GM19193 (cell line): Measurements from ENCODE around the gene MDC1.
A peak's percentile ranks its signal among the peaks of the same experiment; 100 is the strongest.

Experiments used
- POLR2A ChIP-seq: IDR thresholded peaks from 4 replicates; pipeline ENCODE4 v1.6.1; 2011; ENCODE audit not compliant: insufficient read depth, insufficient read length; ENCODE audit errors: extremely low read depth

MDC1 gene

DNA sequence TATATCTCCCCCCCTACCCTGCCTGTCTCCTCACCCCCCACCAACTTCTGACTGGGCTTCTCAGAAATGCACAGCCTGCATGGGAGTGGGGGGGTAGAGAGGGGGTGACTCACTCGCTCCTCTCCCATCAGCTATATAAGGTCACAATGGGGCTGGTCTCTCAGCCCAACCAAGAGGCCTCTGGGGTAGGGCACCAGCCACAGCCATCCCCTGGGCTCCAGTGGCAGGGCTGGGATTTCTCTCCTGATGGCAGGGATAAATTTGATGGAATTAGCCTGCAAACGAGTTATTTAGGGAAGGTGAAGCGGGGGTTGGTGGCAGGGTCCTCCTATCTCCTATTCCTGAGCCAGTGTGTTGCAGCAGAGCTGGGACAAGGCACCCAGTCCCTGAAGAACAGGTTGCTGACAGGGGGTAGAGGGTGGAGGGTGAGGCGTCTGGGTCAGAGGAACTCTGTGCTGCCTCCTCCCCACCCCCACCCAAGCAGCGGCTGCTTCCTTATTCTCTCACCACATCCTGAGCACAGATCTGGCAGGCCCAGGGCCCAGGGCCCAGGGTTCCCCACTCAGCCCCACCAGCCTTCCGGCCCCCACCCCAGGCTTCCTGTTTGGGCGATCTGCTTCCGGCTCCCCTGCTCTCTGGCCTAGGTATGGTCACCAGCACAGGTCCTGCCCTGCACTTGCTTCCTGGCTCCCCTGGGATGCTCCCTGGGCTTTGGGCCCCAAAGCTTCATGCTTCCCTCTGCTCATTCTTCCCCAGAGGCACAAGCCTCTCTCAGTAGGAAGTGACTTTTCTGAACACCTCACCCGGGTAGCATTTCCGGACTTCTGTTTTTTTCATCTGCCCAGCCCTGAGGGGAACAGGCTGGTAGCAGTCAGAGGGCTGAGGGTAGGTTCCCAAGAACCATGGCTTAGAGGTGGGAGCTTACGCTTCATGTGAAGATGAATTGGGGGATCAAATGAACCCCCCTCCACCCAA lies 34.7 kb downstream of the MDC1 start:
- TF ChIP-seq POLR2A = peak; percentile 82

DNA sequence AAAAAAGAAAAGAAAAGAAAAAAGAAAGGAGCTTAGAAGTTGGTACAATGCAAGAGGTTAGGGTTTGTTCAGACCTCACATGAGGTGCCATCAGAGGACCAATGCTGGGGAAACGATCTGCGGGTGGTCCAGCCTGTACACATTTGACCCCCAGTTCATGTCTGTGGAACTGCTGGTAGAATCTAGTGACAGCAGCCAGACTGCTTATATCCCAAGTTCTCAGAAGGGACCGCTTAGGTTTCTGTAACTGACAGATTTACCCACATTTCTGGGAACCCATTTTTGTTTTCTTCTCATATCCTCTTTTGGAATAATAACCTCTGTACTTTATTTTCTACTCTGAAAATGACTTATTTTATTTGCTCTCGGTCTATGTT lies 35.3 kb downstream of the MDC1 start:
- no peak for TF ChIP-seq POLR2A

DNA sequence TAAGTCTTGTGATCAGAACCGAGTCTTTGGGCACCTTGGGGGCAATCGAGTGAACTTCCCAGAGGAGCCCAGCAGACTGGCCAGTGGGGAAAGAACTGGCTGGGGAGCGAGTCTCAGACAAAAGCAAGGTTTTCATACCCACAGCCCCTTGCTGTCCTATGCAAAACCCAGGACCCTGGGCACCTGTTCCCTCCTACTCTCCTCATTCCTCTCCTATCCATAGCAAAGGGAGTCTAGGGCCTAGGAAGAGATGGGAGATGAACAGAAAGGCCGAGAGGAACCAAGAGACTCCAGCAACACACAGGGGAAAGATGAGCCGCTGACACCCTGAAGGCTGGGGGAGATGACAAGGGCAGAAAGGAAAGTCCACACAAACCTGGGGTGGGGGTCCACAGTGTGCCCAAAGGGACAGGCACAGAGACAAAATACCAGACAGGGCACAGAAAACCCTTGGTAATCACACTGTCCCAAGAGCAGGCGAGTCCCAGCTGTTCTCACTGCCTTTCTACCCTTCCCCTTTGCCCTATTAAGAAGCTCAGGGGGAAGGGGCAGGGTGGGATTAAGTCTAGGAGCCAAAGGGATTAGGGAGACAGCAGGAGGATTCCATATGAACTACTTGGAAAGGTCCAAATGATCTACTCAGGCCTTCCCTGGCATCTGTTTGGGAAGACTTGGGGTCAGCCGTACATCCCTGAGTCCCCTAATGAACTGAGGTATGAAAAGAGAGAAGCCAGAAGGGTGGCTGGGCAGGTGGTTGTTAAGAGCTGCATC lies 37.1 kb downstream of the MDC1 start:
- no peak for TF ChIP-seq POLR2A

DNA sequence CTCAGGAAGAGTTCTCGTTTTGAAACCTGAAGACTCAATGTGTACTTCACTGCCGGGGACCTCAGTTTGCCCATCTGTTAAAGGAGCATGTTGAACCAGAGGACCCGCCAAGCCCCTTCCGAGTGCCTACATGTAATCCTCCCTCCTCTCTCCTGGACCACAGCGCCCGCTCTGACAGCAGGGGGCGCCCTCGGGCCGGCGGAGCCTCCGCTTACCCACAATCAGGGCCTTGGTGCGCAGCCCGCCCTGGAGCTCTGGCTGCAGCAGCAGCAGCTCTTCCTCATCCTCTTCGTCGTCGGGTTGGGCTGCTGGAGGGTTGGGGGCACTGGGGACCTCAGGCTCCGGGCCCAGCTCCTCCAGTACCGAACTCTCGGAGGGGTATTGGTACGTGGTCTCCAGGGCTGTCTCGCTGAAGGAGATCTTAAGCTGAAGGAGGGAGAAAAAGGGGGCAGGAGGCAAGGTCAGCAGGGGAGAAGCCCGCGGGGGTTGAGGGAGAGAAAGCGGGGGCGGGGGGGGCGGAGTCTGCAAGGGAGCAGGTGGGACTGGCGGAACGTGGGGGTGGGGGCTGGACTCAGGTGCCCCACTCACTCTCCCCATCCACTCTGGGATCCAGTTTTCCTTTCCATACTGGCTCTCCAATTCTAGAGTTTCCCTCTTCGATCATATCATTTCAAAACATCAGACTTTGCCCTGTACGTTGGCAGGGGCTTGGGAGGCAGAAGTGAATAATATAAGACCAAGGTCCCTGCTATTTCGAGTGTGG lies 37.9 kb downstream of the MDC1 start:
- TF ChIP-seq POLR2A = peak; percentile 28

DNA sequence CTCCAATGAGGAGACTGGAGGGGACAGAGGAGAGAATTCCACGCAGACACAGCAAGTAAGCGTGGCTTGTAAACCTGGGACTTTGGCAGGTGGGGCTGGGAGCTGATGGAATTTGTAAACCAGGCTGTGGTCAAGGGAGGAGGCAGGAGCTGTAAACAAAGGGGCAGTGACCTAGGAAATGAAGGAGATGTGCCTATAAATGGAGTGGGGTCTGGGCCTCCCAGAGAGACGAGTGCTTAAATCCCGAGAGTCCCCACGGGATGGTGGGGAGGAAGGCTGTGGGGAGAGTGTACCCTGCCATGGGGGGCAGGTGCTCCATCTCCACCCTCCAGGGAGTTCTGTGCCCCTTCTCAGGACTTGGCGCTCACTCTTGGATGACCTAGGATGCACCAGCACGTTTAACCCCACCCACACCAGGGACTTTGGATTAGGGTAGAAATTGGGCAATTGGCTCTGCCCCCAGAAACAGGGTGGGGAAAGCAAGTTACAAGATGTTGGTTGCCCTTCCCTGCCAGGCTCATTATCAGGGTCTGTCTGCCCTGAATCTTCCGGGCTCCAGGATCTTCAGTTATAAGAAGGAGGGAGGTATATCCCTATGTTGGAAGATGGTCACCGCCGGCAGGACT lies 40.3 kb downstream of the MDC1 start:
- TF ChIP-seq POLR2A = no peak

DNA sequence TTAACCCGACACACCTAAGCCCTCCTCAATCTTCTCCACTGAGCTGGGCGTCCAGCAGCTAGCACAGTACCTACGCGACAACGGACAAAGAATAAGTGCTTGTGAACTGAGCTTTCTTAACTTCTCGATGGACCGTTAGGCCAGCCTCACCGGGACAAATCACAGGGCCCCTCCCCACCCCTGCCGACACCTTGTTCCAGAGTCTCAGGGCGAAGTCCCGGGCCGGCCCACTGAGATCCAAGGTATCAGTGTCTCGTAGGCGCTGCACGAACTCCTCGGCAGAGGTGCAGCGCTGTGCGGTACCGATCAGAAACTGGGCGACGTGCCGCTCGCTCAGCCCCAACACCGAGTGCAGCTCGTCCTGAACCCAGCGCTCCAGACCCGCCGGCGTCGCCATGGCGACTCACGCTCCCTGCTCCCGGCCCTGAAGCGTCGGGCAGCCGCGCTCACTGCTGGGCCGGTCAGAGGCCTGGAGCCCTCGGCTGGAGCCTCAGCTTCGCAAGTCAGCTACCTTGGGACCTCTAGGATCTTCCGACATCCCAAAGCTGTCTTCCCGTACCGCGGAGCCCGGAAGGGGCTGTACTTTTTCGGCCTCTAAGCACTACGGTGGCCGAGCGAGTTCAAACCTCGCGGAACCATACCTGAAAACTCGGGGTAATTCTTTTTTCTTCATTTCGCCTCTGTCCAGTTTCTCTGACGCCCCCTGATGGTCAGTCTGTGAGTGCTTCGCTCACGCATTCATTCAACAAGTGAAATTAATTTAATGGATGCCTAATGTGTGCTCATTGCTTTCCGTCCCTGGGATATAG lies 44.4 kb downstream of the MDC1 start, which contains the start of gene DHX16:
DHX16 (minus strand) TSS at position 562 of the 809 bp plus-strand sequence; CDS start at position 397, 165 bp downstream.
- TF ChIP-seq POLR2A = peak; percentile 85

DNA sequence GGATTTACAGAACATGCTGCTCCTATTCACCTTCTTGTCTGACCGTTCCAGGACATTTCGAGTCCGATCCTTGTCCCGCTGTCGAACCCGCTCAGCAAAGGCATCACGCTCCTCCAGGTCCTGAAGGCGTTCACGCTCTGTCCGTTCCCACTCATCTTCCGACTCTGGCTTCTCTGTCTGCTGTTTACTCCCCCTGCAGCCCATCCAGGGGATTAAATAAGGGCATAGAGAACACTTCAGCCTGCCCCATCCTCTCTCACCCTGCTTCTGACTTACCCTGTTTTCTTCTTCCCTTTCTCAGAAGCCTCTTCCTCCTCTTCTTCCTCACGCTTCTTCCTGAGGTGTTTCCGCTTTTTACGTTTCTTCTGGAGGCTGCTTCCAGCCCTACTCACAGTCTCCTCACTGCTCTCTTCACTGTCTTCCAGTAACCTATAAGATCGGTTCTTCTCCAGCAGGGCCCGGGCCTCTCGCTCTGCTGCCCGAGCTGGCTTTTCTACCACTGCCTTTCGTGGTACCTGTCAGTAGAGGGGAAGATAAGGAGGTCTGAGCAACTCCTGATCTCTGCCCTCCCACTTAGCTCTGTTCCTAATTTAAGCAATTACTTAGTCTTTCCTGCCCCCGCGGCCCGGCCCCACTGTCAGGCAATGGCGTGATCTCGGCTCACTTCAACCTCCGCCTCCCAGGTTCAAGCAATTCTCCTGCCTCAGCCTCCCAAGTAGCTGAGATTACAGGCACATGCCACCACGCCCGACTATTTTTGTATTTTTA lies 46.1 kb downstream of the MDC1 start:
- no peak for TF ChIP-seq POLR2A

DNA sequence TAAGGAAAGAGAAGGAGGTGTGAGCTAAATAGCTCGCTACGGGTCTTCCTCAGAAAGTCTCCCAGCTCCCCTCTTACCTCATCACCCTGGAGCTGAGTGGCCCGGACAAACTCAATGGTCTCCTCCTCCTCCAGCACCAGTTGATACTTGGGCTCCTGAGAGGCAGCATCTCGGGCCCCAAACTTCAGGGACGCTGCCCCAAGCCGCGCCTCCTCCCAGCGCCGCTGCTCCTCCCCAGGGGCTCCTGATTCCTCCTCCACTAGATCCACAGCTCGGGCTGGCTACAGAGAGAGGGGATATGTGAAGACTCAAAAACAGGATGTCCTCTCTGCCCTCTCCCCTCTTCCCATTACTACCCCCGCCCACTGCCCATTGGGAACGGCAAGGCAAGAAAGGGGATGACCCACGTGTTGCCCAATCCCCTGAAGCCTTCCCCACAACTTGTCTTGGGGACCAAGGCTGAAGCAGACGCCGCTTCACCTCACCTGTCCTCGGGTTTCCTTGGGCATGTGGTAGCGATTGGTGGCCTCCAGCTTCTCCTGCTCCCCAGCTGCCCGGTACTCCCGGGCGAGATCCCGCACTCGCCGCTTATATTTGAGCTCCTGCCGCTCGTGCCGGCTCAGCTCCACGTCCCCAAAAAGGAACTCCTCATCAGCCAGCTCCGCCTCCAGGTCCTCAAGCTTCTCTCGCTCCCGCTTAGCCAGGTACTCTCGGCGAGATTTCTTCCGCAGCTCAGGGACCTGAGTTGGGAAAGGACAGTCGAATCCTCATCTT lies 51.9 kb downstream of the MDC1 start:
- TF ChIP-seq POLR2A = no peak

DNA sequence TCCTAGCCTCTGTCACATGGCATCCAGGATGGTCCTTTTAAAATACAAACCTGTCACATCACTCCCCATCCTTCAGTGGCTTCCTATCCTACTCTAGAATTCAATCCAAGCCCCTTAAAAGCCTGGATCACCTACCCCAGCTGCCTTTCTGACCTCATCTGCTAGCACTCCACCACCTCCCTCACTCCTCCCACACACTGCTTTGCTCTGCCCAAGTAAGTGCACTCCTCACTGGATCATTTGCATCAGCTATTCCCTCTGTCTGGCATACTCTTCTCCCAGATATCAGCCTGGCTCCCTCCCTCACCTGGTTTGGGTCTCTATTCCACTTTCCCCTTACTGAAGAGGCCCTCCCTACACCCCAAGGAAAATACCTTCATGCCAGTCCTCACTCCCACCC lies 59.6 kb downstream of the MDC1 start:
- no peak for TF ChIP-seq POLR2A

DNA sequence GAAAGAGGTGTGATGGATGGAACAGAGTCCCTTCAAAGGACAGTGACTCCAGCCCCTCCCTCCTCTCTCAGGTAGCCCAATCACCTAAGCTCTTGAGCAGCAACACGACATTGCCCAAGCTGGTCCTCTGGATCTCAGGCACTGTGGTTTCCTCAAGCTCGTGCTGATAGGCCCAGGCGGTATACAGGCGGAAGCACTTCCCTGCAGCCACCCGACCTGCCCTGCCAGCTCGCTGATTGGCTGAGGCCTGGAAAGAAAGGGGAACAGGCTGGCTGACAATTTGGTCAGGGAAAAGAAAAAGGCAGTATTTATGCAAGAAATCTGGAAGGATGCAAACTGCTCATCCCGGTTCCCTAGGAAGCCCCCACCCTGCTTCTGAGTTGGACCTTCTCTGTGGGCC lies 60.6 kb downstream of the MDC1 start:
- TF ChIP-seq POLR2A = no peak

DNA sequence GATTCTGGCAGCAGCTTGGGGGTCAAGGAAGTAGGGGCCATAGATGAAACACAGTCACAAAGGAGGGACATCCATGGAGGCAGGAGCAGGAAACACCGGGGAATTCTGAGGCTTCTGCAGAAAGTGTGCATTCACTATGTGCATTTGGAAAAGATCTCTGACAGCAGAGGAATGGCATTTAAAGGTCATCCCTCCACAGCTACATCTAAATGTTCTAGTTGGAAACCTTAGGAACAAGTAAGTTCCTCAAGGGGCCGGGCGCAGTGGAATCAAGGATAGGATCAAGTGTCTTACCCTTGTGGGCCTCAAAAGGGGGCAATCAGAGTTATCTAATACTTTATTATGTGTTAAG lies 61.4 kb downstream of the MDC1 start:
- TF ChIP-seq POLR2A = no peak
